Caki2 (cell line): ENCODE data around the gene ENDOV. TPM values are rescaled to one million over a fixed set of nuclear protein-coding genes. Genes with fewer than 3 reads are reported as not detected.
"Not testable (repeated sequence)": the region's sequence is repeated elsewhere in the genome, so short reads cannot be mapped to it uniquely, and the experiment has no call there.

ENCODE experiments used
- DNase-seq: peaks from one replicate; pipeline ENCODE4 v3.0.0-alpha.2; 2015; ENCODE audit warnings: low read depth
- in situ Hi-C: cut with HindIII; loops from 2 replicates; pipeline ENCODE4 v1.10.0; 2016; ENCODE audit warnings: low sequenced_read_pairs, low pct_unique_long_range_greater_than_20kb, mixed read lengths
- total RNA-seq: library from RNA; depleted of rRNA; stranded (reverse); fragments of >200 nt; shearing (Covaris generic); gene quantifications from 2 replicates; pipeline ENCODE4 v1.2.3, GENCODE V29; 2014; ENCODE audit warnings: low replicate concordance

The ENDOV gene
- total RNA-seq, 1 experiment from 2014 or later, result 47.6 TPM

- in situ Hi-C loops, result no loop called here
- DNase-seq, result no peak
Observed at GRCh38 chr17:80408872-80409271, 6.1 kb upstream of the ENDOV start.

DNA sequence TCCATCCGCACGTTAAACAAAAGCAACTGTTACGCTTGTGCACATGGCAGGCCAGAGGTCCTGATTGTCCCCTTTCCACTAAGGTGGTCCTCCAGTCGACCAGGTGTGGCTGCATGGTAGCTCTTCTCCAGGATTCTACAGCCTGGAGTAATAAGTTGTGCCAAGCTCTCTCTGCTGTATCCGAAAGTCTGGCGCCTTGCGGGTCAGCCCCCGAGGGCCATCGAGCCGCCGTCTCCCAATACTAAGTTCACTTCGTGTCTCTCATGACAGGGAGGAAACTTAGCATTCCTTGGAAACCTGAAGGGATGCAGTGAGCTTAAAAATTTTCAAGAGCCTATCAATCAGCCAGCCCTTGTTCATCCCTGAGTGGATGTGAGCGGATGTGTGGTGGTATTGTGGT is 5.3 kb upstream of the ENDOV start:
- in situ Hi-C loops, result no loop called here
- no peak for DNase-seq

DNA sequence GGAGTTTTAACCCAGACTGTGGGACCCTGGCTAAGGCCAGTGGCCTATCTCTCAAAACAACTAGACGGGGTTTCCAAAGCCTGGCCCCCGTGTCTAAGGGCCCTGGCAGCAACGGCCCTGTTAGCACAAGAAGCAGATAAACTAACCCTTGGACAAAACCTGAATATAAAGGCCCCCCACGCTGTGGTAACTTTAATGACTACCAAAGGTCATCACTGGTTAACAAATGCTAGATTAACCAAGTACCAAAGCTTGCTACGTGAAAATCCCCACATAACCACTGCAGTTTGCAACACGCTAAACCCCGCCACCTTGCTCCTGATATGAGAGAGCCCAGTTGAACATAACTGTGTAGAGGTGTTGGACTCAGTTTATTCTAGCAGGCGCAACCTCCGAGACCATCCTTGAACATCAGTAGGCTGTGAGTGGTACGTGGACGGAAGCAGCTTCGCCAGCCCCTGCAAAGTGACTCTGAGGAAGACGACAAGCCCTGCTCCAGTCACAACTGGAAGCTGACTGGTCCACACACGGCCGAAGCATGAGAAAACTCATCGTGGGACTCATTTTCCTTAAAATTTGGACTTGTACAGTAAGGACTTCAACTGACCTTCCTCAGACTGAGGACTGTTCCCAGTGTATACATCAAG is 4.4 kb upstream of the ENDOV start:
- DNase-seq, in situ Hi-C loops: not testable (repeated sequence)

DNA sequence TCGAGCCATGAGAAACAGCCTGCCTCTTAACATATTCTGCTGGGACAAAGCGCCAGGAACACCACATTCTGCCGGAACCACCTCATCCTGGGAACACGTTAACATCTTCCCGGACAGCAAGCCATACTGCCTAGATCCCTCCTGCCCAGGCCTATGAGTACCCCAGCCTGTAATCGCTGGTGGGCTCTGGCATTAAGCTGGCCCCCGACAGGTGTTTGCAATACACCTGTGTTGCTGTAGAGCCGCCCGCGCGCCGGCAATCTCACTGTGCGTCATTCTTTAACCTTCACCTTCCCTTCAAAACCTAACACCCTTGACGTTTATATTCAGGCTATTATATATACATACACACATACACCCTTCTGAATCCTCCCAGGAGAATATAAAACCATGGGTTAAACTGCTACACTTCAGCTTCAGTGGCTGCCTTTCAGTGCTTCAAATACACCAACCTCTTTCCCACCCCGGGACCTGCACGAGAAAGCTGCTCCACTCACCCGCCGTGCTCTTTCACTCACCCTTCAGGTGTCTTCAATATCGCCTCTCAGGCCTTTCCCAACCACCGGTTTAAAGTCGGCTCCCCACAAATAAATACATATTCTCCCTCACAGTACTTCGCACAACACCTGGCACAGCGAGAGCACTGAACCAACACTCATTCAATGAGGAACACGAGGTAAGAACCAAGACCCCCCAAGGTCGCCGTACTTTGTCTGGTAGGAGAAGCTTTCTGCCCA is 1.0 kb upstream of the ENDOV start:
- no peak for DNase-seq
- in situ Hi-C loops, result no loop called here

DNA sequence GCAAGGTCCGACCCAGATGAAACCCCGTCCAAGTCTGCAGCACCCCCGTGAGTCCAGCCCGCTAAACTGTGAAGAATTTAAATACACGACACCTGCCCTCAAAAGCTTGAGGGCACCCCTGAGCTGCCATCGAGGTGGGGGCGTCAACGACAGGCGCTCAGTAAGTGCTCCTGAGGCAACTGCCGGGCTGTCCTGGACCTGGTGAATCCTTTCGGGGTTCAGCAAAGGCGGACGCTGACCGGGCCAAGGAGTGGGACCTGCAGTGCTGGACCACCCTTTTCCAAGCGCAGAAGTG is 512 bp upstream of the ENDOV start:
- DNase-seq, result no peak
- in situ Hi-C loops, result no loop called here

DNA sequence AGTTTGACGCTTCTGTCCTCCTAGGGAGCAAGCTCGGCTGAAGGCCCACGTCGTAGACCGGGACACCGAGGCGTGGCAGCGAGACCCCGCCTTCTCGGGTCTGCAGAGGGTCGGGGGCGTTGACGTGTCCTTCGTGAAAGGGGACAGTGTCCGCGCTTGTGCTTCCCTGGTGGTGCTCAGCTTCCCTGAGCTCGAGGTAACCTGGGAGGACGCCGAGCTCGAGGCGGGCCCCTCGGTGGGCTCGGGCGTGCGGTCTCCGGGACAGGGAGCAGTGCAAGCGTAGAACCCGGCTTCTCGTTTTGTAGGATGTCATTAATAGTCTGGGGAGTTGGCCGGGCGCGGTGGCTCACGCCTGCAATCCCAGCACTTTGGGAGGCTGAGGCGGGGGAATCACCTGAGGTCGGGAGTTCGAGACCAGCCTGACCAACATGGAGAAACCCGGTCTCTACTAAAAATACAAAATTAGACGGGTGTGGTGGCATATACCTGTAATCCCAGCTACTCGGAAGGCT is 715 bp downstream of the ENDOV start:
- in situ Hi-C loops, result no loop called here
- DNase-seq, result no peak

DNA sequence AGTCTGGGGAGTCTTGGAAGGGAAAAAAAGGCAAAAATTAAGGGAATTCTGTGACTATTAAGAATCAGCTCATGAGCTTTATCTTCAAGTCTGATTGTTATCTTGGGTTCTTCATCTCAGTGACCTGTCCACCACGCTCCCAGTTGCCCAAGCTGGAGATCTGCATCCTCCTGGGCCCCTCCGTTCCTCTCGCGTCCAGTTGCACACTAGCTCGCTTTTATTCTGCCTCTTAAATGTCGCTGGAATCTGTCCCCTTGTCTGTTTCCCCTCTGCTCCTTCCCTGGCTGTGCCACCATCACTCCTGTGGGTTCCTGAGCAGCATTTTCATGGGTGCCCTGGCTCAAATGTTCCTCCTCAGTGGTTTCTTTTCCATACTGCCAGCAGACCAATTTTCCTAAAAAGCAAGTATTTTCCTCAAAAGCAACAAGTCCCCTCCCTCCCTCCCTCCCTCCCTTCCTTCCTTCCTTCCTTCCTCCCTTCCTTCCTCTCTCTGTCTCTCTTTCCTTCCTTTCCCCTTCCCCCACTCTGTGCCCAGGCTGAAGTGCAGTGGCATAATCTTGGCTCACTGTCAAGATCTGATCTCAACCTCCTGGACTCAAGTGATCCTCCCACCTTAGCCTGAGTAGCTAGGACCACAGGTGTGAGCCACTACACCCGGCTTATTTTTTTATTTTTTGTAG is 1.4 kb downstream of the ENDOV start:
- in situ Hi-C loops, result no loop called here
- no peak for DNase-seq

DNA sequence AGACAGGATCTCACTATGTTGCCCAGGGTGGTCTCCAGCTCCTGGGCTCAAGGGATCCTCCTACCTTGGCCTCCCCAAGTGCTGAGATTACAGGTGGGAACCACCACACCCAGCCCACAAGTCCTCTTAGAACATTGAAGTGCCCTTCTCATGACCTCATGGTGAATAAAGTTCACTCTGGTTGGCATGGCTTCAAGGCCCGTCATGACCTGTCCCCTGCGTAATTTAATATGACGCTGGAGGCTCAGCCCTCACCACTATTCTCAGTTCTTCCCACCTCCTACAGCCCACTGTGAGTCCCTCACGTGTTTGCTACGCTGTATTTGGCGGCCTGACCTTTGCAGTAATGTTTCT is 1.9 kb downstream of the ENDOV start:
- no peak for DNase-seq
- in situ Hi-C loops, result no loop called here

DNA sequence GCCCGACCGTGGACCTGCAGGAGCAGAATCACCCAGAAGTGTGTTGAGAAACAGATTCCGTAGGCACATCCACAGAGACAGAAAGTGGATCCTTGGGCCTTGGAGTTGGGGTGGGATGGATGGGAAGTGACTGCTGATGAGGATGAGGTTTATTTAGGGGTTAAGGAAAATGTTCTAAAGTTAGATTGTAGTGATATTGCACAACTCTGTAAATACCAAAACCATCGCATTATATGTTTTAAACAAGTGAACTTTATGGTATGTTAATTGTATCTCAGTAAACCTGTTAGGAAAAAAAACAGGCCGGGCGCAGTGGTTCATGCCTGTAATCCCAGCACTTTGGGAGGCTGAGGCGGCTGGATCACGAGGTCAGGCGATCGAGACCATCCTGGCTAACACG is 3.6 kb downstream of the ENDOV start:
- in situ Hi-C loops, result no loop called here
- no peak for DNase-seq

DNA sequence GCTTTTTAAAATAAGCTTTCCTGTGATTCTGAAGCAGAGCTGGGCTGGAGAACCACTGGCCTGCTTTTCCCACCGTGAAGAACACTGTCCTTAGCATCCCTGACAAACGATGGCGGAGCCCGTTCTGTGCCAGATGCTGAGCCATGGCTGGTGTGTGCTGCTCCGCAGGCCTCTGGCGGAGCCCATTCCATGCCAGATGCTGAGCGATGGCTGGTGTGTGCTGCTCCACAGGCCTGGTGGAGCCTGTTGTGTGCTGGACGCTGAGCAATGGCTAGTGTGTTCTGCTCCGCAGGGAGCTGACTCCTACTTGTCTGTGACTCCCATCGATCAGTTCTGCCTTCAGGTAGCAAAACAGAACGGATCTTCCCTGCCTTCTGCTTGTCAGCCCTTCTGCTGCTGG is 4.3 kb downstream of the ENDOV start:
- in situ Hi-C loops, result no loop called here
- no peak for DNase-seq

DNA sequence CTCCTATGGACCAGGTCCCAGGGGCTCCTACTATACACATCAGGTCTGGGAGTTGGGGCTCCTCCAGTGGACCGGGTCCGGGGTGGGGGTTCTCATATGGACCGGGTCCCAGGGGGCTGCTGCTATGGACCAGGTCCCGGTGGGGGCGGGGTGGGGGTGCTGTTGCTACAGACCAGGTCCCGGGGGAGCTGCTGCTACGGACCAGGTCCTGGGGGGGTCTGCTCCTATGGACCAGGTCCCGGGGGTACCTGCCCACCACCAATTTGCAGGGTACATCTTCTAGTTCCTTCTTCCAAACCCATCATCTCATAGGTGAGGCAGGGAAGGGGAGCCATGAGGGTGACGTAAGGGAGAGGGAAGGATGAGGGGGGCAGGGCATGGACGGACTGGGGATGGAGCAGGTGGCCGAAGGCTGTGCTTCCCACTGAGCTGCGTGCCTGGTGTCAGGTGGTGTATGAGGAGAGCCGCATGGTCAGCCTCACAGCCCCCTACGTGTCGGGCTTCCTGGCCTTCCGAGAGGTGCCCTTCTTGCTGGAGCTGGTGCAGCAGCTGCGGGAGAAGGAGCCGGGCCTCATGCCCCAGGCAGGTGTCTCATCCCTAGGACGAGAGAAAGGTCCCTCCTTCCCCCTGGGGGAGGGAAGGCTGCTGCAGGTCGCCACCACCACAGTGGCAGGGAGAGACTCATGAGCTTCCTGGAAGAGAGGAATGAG is 6.6 kb downstream of the ENDOV start:
- in situ Hi-C loops, result no loop called here

GRCh38 chr17:80422276-80422675 is 7.3 kb downstream of the ENDOV start:
- in situ Hi-C loops, result no loop called here
- DNase-seq, result no peak

More for the DNA sequence above, 6.6 kb downstream of the ENDOV start:
- no peak for DNase-seq

DNA sequence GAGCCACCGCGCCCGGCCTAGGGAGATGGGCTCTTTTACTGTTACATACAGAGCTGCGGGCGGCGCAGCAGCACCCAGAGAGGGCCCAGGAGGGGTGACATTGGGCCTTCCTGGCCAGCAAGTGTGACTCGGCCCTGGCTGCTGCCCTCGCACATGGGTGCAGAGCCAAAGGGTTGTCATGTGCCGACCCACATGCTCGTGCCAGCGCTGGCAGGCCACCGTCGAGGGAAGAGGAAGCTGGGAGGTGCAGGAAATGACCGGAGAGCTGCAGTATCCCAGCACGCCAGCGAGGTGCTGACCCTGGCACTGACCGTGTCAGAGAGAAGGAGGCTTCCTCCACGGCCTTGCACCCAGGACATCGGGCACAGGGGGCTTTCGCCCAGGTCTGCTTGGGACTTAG is 8.0 kb downstream of the ENDOV start:
- DNase-seq, result no peak
- in situ Hi-C loops, result no loop called here

- in situ Hi-C loops, result no loop called here
- DNase-seq, result no peak
Observed at GRCh38 chr17:80423536-80424225, 8.7 kb downstream of the ENDOV start.

- no peak for DNase-seq
- in situ Hi-C loops, result no loop called here
Observed at GRCh38 chr17:80424261-80424660, 9.3 kb downstream of the ENDOV start.

DNA sequence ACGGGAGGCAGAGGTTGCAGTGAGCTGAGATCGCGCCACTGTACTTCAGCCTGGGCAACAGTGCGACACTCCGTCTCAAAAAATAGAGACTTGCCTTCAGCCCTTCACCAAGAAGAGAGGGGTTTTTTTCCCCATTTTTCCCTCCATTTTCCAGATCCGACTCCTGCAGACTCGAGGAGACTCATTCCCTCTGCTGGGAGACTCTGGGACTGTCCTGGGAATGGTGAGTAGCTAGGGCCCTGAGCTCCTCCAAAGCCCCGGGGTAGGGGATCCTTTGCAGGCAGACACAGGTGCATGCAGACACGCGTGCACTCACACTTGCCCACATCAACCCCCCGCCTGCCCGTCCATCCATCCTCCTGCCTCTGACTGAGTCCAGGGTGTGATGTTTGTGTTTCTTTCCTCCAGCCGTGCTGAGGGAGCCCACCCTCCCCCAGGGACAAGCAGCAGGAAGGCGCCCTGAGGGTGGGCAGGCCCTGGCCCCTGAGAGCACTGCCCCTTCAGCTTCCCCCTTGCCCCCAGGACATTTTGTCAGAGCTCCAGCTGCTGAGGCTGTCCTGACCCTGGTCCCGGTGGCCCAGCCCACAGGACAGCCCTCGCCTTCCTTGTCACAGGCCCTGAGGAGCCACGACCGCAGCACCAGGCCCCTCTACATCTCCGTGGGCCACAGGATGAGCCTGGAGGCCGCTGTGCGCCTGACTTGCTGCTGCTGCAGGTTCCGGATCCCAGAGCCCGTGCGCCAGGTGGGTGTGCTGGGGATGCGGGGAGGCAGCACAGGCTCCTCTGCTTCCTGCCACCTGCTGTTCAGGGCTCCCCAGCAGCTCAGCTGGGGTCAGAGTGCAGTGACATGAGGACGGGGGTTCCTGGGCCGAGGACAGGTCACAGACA is 10.2 kb downstream of the ENDOV start:
- DNase-seq, result no peak
- in situ Hi-C loops, result no loop called here

- DNase-seq, result no peak
- in situ Hi-C loops, result no loop called here
Observed at GRCh38 chr17:80425835-80426426, 11.0 kb downstream of the ENDOV start.
